Measurements from ENCODE around the gene AQP12B.

DNA sequence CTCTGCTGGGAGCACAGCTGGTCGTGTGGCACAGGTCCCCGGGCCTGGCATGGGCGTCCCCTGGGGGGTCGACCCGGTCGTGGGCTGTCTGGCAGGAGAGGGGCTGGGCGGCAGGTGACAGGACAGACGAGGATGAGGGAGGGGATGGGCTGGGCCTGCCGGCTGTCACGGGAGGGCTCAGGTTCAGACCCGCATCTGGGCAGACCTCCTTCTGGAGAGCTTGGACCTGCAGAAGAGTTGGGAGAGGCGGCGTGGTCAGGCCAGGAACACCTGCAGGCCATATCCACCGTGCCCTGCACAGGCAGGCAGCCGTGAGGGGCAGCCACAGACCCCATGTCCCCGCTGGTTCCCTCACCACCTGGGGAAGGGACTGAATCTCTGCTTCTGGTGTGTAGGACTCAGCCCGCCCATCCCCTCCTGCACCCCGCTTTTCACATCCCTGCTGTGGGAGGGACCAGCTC lies 34.5 kb upstream of the AQP12B start:
- TF ChIP-seq EZH2 (IDR thresholded peaks at IDR 0.05; ENCODE audit: insufficient read depth, poor library complexity, severe bottlenecking) (no peak), EZH2phosphoT487 (IDR thresholded peaks at IDR 0.05; ENCODE audit: insufficient read depth, low read depth) (no peak)

Data from GM23248 (cell line).